ENCODE measurements around the gene MYRIP.

The MYRIP gene

DNA sequence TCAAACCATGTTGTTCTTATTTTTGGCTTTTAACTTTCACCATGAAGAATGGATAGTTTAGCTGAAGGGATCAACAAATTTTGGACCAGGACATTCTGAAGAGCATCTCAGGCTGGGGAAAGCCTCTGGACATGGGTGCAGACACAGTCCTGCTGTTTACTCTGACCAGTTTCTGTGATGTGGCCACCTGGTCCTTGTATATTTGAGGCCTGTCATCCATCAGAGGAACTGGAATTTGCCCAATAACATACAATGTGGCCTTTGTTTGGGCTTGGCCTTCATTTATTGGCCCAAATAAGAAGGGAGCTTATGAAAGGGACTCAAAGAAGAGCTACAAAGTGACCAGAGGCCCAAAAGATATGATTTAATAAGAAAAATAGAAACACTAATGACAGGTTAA, 127.9 kb downstream of the MYRIP start:
- Histone ChIP-seq H3K4me3 (no peak overlapping the region), H3K36me3 (ENCODE audit: insufficient read depth, low read length) (no peaks in the 10 kb centered on the region), H3K9me3 (ENCODE audit: low read depth, low read length) (no peaks in the 10 kb centered on the region), H3K27ac (no peak overlapping the region), H3K9ac (ENCODE audit: insufficient read length) (no peak overlapping the region)
- TF ChIP-seq FOXP2 (optimal IDR thresholded peaks at IDR 0.05; ENCODE audit: control extremely low read depth, extremely low read length, insufficient read depth), result no peak
- DNase-seq (ENCODE audit: low read depth, low spot score), result no peak

DNA sequence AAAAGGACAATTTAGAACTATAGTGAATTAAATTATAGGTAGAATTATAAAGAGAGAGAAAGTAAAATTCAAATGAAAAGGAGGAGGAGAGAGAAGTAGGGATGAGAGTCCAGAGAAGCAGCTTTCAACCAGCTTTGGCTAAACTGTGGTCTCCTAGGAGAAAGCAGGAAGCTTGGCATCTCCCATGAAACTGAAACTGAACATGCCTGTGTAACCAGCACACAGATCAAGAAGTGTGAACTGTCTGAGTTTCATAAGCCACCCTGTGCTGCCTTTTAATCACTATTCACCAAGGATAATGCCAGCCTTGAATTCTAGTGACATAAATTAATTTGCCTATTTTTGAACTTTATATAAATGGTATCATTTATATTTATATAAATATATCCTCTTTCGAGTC, 128.5 kb downstream of the MYRIP start:
- DNase-seq (ENCODE audit: low read depth, low spot score), result no peak
- Histone ChIP-seq H3K4me3 (no peak overlapping the region), H3K9ac (ENCODE audit: insufficient read length) (no peak overlapping the region), H3K27ac (no peak overlapping the region), H3K9me3 (ENCODE audit: low read depth, low read length) (no peaks in the 10 kb centered on the region), H3K36me3 (ENCODE audit: insufficient read depth, low read length) (no peaks in the 10 kb centered on the region)
- TF ChIP-seq POLR2AphosphoS5 (IDR thresholded peaks at IDR 0.05; ENCODE audit: borderline replicate concordance, low read depth, low read length), result no peak
- TF ChIP-seq FOXP2 (optimal IDR thresholded peaks at IDR 0.05; ENCODE audit: control extremely low read depth, extremely low read length, insufficient read depth), result no peak
- TF ChIP-seq EZH2 (IDR thresholded peaks at IDR 0.05), result no peak

- Histone ChIP-seq H3K9me3 (ENCODE audit: low read depth, low read length) (no peaks in the 10 kb centered on the region), H3K27ac (no peak overlapping the region), H3K36me3 (ENCODE audit: insufficient read depth, low read length) (no peaks in the 10 kb centered on the region), H3K4me3 (no peak overlapping the region), H3K9ac (ENCODE audit: insufficient read length) (no peak overlapping the region)
- no peak for TF ChIP-seq EZH2 (IDR thresholded peaks at IDR 0.05)
- TF ChIP-seq POLR2AphosphoS5 (IDR thresholded peaks at IDR 0.05; ENCODE audit: borderline replicate concordance, low read depth, low read length), result no peak
- no peak for TF ChIP-seq FOXP2 (optimal IDR thresholded peaks at IDR 0.05; ENCODE audit: control extremely low read depth, extremely low read length, insufficient read depth)
- no peak for DNase-seq (ENCODE audit: low read depth, low spot score)
These were observed 132.5 kb downstream of the MYRIP start for GRCh38 chr3:39941931-39942330.

GRCh38 chr3:39960515-39961191, 151.2 kb downstream of the MYRIP start:
- no peak overlapping the region for H3K9ac ChIP-seq (ENCODE audit: insufficient read length)
- H3K9me3 ChIP-seq (ENCODE audit: low read depth, low read length), result no peaks in the 10 kb centered on the region
- TF ChIP-seq EZH2 (IDR thresholded peaks at IDR 0.05) (no peak), POLR2AphosphoS5 (IDR thresholded peaks at IDR 0.05; ENCODE audit: borderline replicate concordance, low read depth, low read length) (no peak), FOXP2 (optimal IDR thresholded peaks at IDR 0.05; ENCODE audit: control extremely low read depth, extremely low read length, insufficient read depth) (no peak)
- no peaks in the 10 kb centered on the region for H3K36me3 ChIP-seq (ENCODE audit: insufficient read depth, low read length)
- DNase-seq (ENCODE audit: low read depth, low spot score), result no peak
- H3K4me3 ChIP-seq, result no peak overlapping the region
- H3K27ac ChIP-seq, result no peak overlapping the region

GRCh38 chr3:39961230-39961629, 151.8 kb downstream of the MYRIP start:
- Histone ChIP-seq H3K9ac (ENCODE audit: insufficient read length) (no peak overlapping the region), H3K4me3 (no peak overlapping the region), H3K36me3 (ENCODE audit: insufficient read depth, low read length) (no peaks in the 10 kb centered on the region), H3K9me3 (ENCODE audit: low read depth, low read length) (no peaks in the 10 kb centered on the region), H3K27ac (no peak overlapping the region)
- TF ChIP-seq EZH2 (IDR thresholded peaks at IDR 0.05) (no peak), POLR2AphosphoS5 (IDR thresholded peaks at IDR 0.05; ENCODE audit: borderline replicate concordance, low read depth, low read length) (no peak), FOXP2 (optimal IDR thresholded peaks at IDR 0.05; ENCODE audit: control extremely low read depth, extremely low read length, insufficient read depth) (no peak)
- no peak for DNase-seq (ENCODE audit: low read depth, low spot score)

DNA sequence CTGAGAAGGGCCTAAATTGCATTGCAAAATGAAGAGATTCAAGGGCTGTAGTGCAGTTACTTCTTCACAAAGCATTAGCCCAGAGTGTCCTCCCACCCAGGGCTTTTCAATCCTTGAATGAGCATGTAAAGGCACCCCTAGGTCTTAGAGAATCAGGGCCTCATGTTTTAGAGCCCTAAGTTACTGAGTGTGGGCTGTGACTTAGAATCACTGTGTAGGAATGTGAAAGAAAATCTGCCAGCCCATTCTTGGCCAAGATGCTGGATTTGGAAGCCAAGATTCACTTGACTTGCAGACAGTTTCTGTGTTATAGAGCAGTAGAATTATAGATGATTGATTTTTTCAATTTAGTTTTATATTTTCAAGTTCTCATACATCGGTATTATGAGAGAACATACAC, 153.2 kb downstream of the MYRIP start:
- H3K4me3 ChIP-seq, result no peak overlapping the region
- H3K36me3 ChIP-seq (ENCODE audit: insufficient read depth, low read length), result no peaks in the 10 kb centered on the region
- TF ChIP-seq POLR2AphosphoS5 (IDR thresholded peaks at IDR 0.05; ENCODE audit: borderline replicate concordance, low read depth, low read length) (no peak), EZH2 (IDR thresholded peaks at IDR 0.05) (no peak), FOXP2 (optimal IDR thresholded peaks at IDR 0.05; ENCODE audit: control extremely low read depth, extremely low read length, insufficient read depth) (no peak)
- no peaks in the 10 kb centered on the region for H3K9me3 ChIP-seq (ENCODE audit: low read depth, low read length)
- DNase-seq (ENCODE audit: low read depth, low spot score), result no peak
- no peak overlapping the region for H3K27ac ChIP-seq
- no peak overlapping the region for H3K9ac ChIP-seq (ENCODE audit: insufficient read length)

DNA sequence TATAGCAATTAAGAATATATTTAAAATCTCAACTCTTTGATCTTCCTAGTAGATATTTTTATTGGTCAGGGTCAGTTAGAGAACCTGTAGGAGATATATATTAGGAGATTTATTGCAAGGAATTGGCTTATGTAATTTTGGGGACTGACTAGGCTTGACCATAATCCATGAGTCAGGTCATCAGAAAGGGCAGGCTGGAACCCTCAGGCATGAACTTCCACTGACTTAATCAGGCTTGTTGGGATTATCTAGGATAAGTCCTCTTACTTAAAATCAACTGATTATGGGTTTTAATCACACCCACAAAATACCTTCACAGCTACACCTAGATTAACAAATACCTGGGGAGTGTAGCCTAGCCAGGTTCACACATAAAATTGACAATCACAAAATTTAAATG, 156.1 kb downstream of the MYRIP start:
- Histone ChIP-seq H3K9me3 (ENCODE audit: low read depth, low read length) (no peaks in the 10 kb centered on the region), H3K36me3 (ENCODE audit: insufficient read depth, low read length) (no peaks in the 10 kb centered on the region), H3K27ac (no peak overlapping the region), H3K9ac (ENCODE audit: insufficient read length) (no peak overlapping the region), H3K4me3 (no peak overlapping the region)
- no peak for TF ChIP-seq EZH2 (IDR thresholded peaks at IDR 0.05)
- no peak for TF ChIP-seq FOXP2 (optimal IDR thresholded peaks at IDR 0.05; ENCODE audit: control extremely low read depth, extremely low read length, insufficient read depth)
- no peak for TF ChIP-seq POLR2AphosphoS5 (IDR thresholded peaks at IDR 0.05; ENCODE audit: borderline replicate concordance, low read depth, low read length)
- no peak for DNase-seq (ENCODE audit: low read depth, low spot score)

DNA sequence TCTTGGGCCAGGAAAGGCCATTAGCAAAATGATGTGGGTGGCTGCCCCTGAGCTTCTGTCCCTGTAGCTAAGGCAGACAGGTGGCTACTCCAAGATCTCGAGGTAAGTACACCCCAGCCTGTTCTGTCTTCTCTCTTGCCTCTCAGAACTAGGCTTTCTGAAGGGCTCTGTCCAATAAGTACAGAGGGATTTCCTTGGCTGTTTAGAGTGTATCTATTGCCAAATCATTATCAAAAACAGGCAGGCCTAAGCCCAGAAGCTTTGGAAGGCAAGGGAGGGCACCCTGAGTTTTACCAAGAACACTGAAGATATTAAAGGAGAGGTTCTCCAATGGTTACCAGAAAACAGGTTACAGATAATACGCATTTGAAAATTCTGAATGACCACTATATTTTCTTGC, 156.6 kb downstream of the MYRIP start:
- Histone ChIP-seq H3K9ac (ENCODE audit: insufficient read length) (no peak overlapping the region), H3K9me3 (ENCODE audit: low read depth, low read length) (no peaks in the 10 kb centered on the region), H3K4me3 (no peak overlapping the region), H3K27ac (no peak overlapping the region), H3K36me3 (ENCODE audit: insufficient read depth, low read length) (no peaks in the 10 kb centered on the region)
- TF ChIP-seq EZH2 (IDR thresholded peaks at IDR 0.05) (no peak), FOXP2 (optimal IDR thresholded peaks at IDR 0.05; ENCODE audit: control extremely low read depth, extremely low read length, insufficient read depth) (no peak), POLR2AphosphoS5 (IDR thresholded peaks at IDR 0.05; ENCODE audit: borderline replicate concordance, low read depth, low read length) (no peak)
- no peak for DNase-seq (ENCODE audit: low read depth, low spot score)

DNA sequence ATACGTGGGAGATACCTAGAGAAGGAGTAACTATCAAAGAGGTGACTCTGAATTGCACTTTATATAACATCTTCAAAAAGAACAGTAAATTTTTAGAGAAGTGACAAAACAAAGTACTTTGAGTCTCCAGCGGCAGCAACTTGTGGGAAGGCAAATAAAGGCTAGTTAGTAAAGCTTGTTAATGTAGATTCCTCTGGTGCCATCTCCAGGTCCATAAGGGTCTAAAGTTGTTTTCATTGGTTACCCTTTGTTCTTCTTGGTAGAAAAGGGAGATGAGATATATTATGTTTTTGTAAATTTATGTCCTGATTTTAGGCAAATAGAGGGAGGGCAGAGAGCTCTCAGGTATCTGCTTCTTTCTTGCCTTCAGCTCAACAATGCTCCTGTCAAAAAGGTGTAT, 161.6 kb downstream of the MYRIP start:
- Histone ChIP-seq H3K9me3 (ENCODE audit: low read depth, low read length) (no peaks in the 10 kb centered on the region), H3K36me3 (ENCODE audit: insufficient read depth, low read length) (no peaks in the 10 kb centered on the region), H3K27ac (no peak overlapping the region), H3K4me3 (no peak overlapping the region), H3K9ac (ENCODE audit: insufficient read length) (no peak overlapping the region)
- TF ChIP-seq EZH2 (IDR thresholded peaks at IDR 0.05), result no peak
- TF ChIP-seq FOXP2 (optimal IDR thresholded peaks at IDR 0.05; ENCODE audit: control extremely low read depth, extremely low read length, insufficient read depth), result no peak
- TF ChIP-seq POLR2AphosphoS5 (IDR thresholded peaks at IDR 0.05; ENCODE audit: borderline replicate concordance, low read depth, low read length), result no peak
- no peak for DNase-seq (ENCODE audit: low read depth, low spot score)
